ENCODE measurements around the gene NRG3. TPM values are rescaled to one million over a fixed set of nuclear protein-coding genes. Genes with fewer than 3 reads are reported as not detected.

NRG3 gene
- total RNA-seq, 2 donors from 2014 or later = 0.41 TPM; not detected in 1

GRCh38 chr10:82211346-82211745, 336.4 kb downstream of the NRG3 start:
- no peak for ATAC-seq (ENCODE audit: insufficient number of reproducible peaks, low FRiP score, low read depth)
- Histone ChIP-seq H3K4me3 (no peak overlapping the region), H3K4me1 (ENCODE audit: control insufficient read depth in 1 of 2, low read depth in 2 of 2) (peaks cover 12 to 50% of the 10 kb centered on the region in 2 donors), H3K9me3 (no peaks in the 10 kb centered on the region), H3K27ac (peak overlapping the region in 1 of 2 donors; percentile 21), H3K36me3 (no peaks in the 10 kb centered on the region), H3K27me3 (replicated peaks; ENCODE audit: insufficient read depth) (no peaks in the 10 kb centered on the region)
- no peak for TF ChIP-seq CTCF (IDR thresholded peaks at IDR 0.05)
- no peak for DNase-seq (ENCODE audit: low spot score)

- no peak for ATAC-seq (ENCODE audit: insufficient number of reproducible peaks, low FRiP score, low read depth)
- no peaks in the 10 kb centered on the region for H3K9me3 ChIP-seq
- no peak for DNase-seq (ENCODE audit: low spot score)
- H3K27ac ChIP-seq = no peak overlapping the region
- no peak for TF ChIP-seq CTCF (IDR thresholded peaks at IDR 0.05)
- no peak overlapping the region for H3K4me3 ChIP-seq
- no peaks in the 10 kb centered on the region for H3K27me3 ChIP-seq (replicated peaks; ENCODE audit: insufficient read depth)
- no peaks in the 10 kb centered on the region for H3K36me3 ChIP-seq
- peaks cover 5 to 40% of the 10 kb centered on the region in 2 donors for H3K4me1 ChIP-seq (ENCODE audit: control insufficient read depth in 1 of 2, low read depth in 2 of 2)
These were observed 337.8 kb downstream of the NRG3 start for GRCh38 chr10:82212753-82213152.

GRCh38 chr10:82213784-82214183, 338.8 kb downstream of the NRG3 start:
- H3K27me3 ChIP-seq (replicated peaks; ENCODE audit: insufficient read depth) = no peaks in the 10 kb centered on the region
- peaks cover 5 to 40% of the 10 kb centered on the region in 2 donors for H3K4me1 ChIP-seq (ENCODE audit: control insufficient read depth in 1 of 2, low read depth in 2 of 2)
- peak overlapping the region in 1 of 2 donors; percentile 72 for H3K27ac ChIP-seq
- no peak for ATAC-seq (ENCODE audit: insufficient number of reproducible peaks, low FRiP score, low read depth)
- H3K9me3 ChIP-seq = no peaks in the 10 kb centered on the region
- no peak for TF ChIP-seq CTCF (IDR thresholded peaks at IDR 0.05)
- no peak for DNase-seq (ENCODE audit: low spot score)
- no peak overlapping the region for H3K4me3 ChIP-seq
- no peaks in the 10 kb centered on the region for H3K36me3 ChIP-seq

- no peaks in the 10 kb centered on the region for H3K9me3 ChIP-seq
- no peaks in the 10 kb centered on the region for H3K4me1 ChIP-seq (ENCODE audit: control insufficient read depth in 1 of 2, low read depth in 2 of 2)
- no peak for TF ChIP-seq CTCF (IDR thresholded peaks at IDR 0.05)
- DNase-seq (ENCODE audit: low spot score) (no peak), ATAC-seq (ENCODE audit: insufficient number of reproducible peaks, low FRiP score, low read depth) (no peak)
- no peak overlapping the region for H3K4me3 ChIP-seq
- no peak overlapping the region for H3K27ac ChIP-seq
- H3K36me3 ChIP-seq = no peaks in the 10 kb centered on the region
- no peaks in the 10 kb centered on the region for H3K27me3 ChIP-seq (replicated peaks; ENCODE audit: insufficient read depth)
These were observed 346.1 kb downstream of the NRG3 start for GRCh38 chr10:82221056-82221455.

GRCh38 chr10:82221601-82222149, 346.7 kb downstream of the NRG3 start:
- ATAC-seq (ENCODE audit: insufficient number of reproducible peaks, low FRiP score, low read depth) = no peak
- no peaks in the 10 kb centered on the region for H3K4me1 ChIP-seq (ENCODE audit: control insufficient read depth in 1 of 2, low read depth in 2 of 2)
- no peak overlapping the region for H3K4me3 ChIP-seq
- no peaks in the 10 kb centered on the region for H3K27me3 ChIP-seq (replicated peaks; ENCODE audit: insufficient read depth)
- DNase-seq (ENCODE audit: low spot score) = no peak
- no peaks in the 10 kb centered on the region for H3K9me3 ChIP-seq
- no peak for TF ChIP-seq CTCF (IDR thresholded peaks at IDR 0.05)
- no peak overlapping the region for H3K27ac ChIP-seq
- no peaks in the 10 kb centered on the region for H3K36me3 ChIP-seq

Data from thoracic aorta (tissue), 2 donors.